SU-DHL-6 (cell line): ENCODE data around the gene ADGRB3.

Experiments
- H2AFZ ChIP-seq: fragments of 200-600 bp; sonication (generic); 2 replicates; pipeline ENCODE4 v1.6.1; 2014; ENCODE audit warnings: low read depth, mild to moderate bottlenecking, moderate library complexity, mixed read lengths, antibody characterized with exemption, low read length; ENCODE audit not compliant: severe bottlenecking
- H3F3A ChIP-seq: fragments of 200-600 bp; shearing (Covaris generic); 2 replicates; pipeline ENCODE4 v1.6.0; 2016; ENCODE audit warnings: antibody characterized with exemption, mild to moderate bottlenecking; ENCODE audit not compliant: insufficient read depth
- H3K27ac ChIP-seq: fragments of 200-600 bp; sonication (generic); 2 replicates; pipeline ENCODE4 v1.5.1; 2016; ENCODE audit warnings: low read depth, mild to moderate bottlenecking, low read length, moderate library complexity, mixed read lengths
- H3K27me3 ChIP-seq: fragments of 200-600 bp; sonication (generic), shearing (Covaris generic); 2 replicates; pipeline ENCODE4 v1.6.0; 2014; ENCODE audit warnings: mild to moderate bottlenecking, low read length
- H3K36me3 ChIP-seq: fragments of 200-600 bp; sonication (generic); 2 replicates; pipeline ENCODE4 v1.6.1; 2014; ENCODE audit warnings: mild to moderate bottlenecking, low read length, mixed read lengths
- H3K4me2 ChIP-seq: fragments of 300-600, 200-600 bp; shearing (Covaris generic), sonication (generic); 2 replicates; pipeline ENCODE4 v1.6.0; 2014; ENCODE audit warnings: low read length, low read depth, mild to moderate bottlenecking; ENCODE audit not compliant: poor library complexity, severe bottlenecking
- H3K4me3 ChIP-seq: fragments of 200-600 bp; sonication (generic); 2 replicates; pipeline ENCODE4 v1.5.1; 2014; ENCODE audit warnings: antibody characterized with exemption, low read length, mild to moderate bottlenecking, mixed read lengths; ENCODE audit not compliant: insufficient read depth, poor library complexity, severe bottlenecking
- H3K79me2 ChIP-seq: fragments of 200-600 bp; sonication (generic); 2 replicates; pipeline ENCODE4 v1.6.1; 2014; ENCODE audit warnings: mild to moderate bottlenecking, low read length, moderate library complexity; ENCODE audit not compliant: insufficient read depth
- H3K9ac ChIP-seq: fragments of 200-600 bp; sonication (generic); 2 replicates; pipeline ENCODE4 v1.7.0; 2014; ENCODE audit warnings: mild to moderate bottlenecking, low read length
- H3K9me2 ChIP-seq: fragments of 200-600 bp; sonication (generic); replicated peaks from 2 replicates; pipeline ENCODE4 v1.6.1; 2014; ENCODE audit warnings: low read length; ENCODE audit not compliant: insufficient read depth
- H3K9me3 ChIP-seq: fragments of 200-600 bp; sonication (generic); 2 replicates; pipeline ENCODE4 v1.6.1; 2014; ENCODE audit warnings: low read length, mixed read lengths; ENCODE audit not compliant: insufficient read depth
- H4K20me1 ChIP-seq: fragments of 200-600 bp; sonication (generic); 2 replicates; pipeline ENCODE4 v1.6.1; 2014; ENCODE audit warnings: low read depth, mild to moderate bottlenecking, antibody characterized with exemption, low read length, moderate library complexity, mixed read lengths
- CTCF ChIP-seq: fragments of 200-600 bp; sonication (generic); IDR thresholded peaks from one replicate; pipeline ENCODE4 v1.5.1; 2017; ENCODE audit warnings: antibody characterized with exemption, mild to moderate bottlenecking, low read length, moderate library complexity; ENCODE audit not compliant: insufficient read depth, poor library complexity, severe bottlenecking
- EZH2phosphoT487 ChIP-seq: fragments of 200-600 bp; sonication (generic), shearing (Covaris generic); conservative IDR thresholded peaks from 2 replicates; pipeline ENCODE4 v1.6.1; 2018; ENCODE audit warnings: mild to moderate bottlenecking, antibody characterized with exemption, low read length, moderate library complexity, mixed read lengths

Gene ADGRB3

GRCh38 chr6:69392745-69393144 is 757.7 kb downstream of the ADGRB3 start:
- Histone ChIP-seq H3K27me3 (no peaks in the 10 kb centered on the region), H3F3A (no peaks in the 10 kb centered on the region), H3K36me3 (no peaks in the 10 kb centered on the region), H4K20me1 (no peaks in the 10 kb centered on the region), H3K4me2 (no peak overlapping the region), H3K27ac (no peak overlapping the region), H3K4me3 (no peak overlapping the region), H3K9me2 (no peaks in the 10 kb centered on the region), H3K9ac (no peak overlapping the region), H3K9me3 (no peaks in the 10 kb centered on the region), H3K79me2 (no peaks in the 10 kb centered on the region), H2AFZ (no peak overlapping the region)
- TF ChIP-seq EZH2phosphoT487 (no peak), CTCF (no peak)

- Histone ChIP-seq H4K20me1 (no peaks in the 10 kb centered on the region), H3K27me3 (no peaks in the 10 kb centered on the region), H3K9me2 (no peaks in the 10 kb centered on the region), H3F3A (no peaks in the 10 kb centered on the region), H3K79me2 (no peaks in the 10 kb centered on the region), H3K9me3 (no peaks in the 10 kb centered on the region), H3K4me2 (no peak overlapping the region), H3K36me3 (no peaks in the 10 kb centered on the region), H3K4me3 (no peak overlapping the region), H3K9ac (no peak overlapping the region), H2AFZ (no peak overlapping the region), H3K27ac (no peak overlapping the region)
- TF ChIP-seq CTCF, result no peak
- TF ChIP-seq EZH2phosphoT487, result no peak
Measured at GRCh38 chr6:69398311-69398710, 763.2 kb downstream of the ADGRB3 start.

- no peaks in the 10 kb centered on the region for H3K27me3 ChIP-seq
- TF ChIP-seq CTCF (no peak), EZH2phosphoT487 (no peak)
Measured at GRCh38 chr6:69398729-69399128, 763.6 kb downstream of the ADGRB3 start.

GRCh38 chr6:69408886-69409285 is 773.8 kb downstream of the ADGRB3 start:
- Histone ChIP-seq H3K9me2 (no peaks in the 10 kb centered on the region), H3K9ac (no peak overlapping the region), H3K4me2 (no peak overlapping the region), H4K20me1 (no peaks in the 10 kb centered on the region), H3K79me2 (no peaks in the 10 kb centered on the region), H2AFZ (no peak overlapping the region), H3F3A (no peaks in the 10 kb centered on the region), H3K27ac (no peak overlapping the region), H3K9me3 (no peaks in the 10 kb centered on the region), H3K27me3 (no peaks in the 10 kb centered on the region), H3K36me3 (no peaks in the 10 kb centered on the region), H3K4me3 (no peak overlapping the region)
- TF ChIP-seq CTCF (no peak), EZH2phosphoT487 (no peak)

More at GRCh38 chr6:69398729-69399128, 763.6 kb downstream of the ADGRB3 start:
- H3K36me3 ChIP-seq, result no peaks in the 10 kb centered on the region
- no peak overlapping the region for H3K4me3 ChIP-seq
- no peak overlapping the region for H3K9ac ChIP-seq
- H2AFZ ChIP-seq, result no peak overlapping the region
- no peaks in the 10 kb centered on the region for H3K9me2 ChIP-seq
- H3K27ac ChIP-seq, result no peak overlapping the region
- no peaks in the 10 kb centered on the region for H3K9me3 ChIP-seq
- H3K79me2 ChIP-seq, result no peaks in the 10 kb centered on the region
- no peaks in the 10 kb centered on the region for H4K20me1 ChIP-seq
- no peaks in the 10 kb centered on the region for H3F3A ChIP-seq
- H3K4me2 ChIP-seq, result no peak overlapping the region
